ENCODE results near the gene EPHA2. TPM values are rescaled to one million over a fixed set of nuclear protein-coding genes. Genes with fewer than 3 reads are reported as not detected.

The EPHA2 gene
- total and polyA plus RNA-seq, 2 experiments from 2014 or later: 7.5 to 51.2 TPM

DNA sequence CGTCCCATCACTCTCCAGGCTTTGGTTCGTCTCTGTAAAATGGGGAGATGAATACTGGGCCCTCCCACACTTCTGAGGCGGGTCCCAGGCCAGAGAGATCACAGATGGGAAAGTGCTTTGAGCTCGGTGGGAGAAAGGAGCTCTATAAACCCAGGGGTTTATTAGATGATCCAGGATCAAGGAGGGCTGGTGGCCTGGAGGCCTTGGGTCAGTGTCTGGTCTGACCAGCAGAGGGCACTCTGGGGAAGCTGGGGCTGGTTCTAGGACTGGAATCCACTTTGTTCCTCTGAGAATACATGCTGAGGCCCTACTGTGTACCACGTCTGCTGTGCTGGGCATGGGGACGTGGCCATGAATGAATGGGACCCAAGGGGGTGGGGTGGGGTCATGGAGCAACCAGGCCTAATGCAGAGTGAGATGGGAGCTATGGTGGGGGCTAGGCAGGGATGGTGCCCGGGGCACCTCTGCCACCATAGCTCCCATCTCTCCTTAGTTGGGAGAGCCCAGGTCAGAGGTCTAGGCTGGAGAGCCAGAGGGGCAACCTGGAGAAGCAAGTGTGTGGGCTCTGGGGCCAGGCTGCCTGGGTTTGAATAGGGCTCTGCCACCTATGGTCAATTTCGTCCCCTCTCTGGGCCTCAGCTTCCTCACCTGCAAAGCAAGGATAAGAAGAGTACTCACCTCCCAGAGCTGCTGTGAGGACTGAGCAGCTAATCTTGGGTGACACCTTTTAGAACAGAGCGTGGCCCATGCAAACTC, 73.4 kb downstream of the EPHA2 start (continued):
- TF ChIP-seq, protein P1, sequence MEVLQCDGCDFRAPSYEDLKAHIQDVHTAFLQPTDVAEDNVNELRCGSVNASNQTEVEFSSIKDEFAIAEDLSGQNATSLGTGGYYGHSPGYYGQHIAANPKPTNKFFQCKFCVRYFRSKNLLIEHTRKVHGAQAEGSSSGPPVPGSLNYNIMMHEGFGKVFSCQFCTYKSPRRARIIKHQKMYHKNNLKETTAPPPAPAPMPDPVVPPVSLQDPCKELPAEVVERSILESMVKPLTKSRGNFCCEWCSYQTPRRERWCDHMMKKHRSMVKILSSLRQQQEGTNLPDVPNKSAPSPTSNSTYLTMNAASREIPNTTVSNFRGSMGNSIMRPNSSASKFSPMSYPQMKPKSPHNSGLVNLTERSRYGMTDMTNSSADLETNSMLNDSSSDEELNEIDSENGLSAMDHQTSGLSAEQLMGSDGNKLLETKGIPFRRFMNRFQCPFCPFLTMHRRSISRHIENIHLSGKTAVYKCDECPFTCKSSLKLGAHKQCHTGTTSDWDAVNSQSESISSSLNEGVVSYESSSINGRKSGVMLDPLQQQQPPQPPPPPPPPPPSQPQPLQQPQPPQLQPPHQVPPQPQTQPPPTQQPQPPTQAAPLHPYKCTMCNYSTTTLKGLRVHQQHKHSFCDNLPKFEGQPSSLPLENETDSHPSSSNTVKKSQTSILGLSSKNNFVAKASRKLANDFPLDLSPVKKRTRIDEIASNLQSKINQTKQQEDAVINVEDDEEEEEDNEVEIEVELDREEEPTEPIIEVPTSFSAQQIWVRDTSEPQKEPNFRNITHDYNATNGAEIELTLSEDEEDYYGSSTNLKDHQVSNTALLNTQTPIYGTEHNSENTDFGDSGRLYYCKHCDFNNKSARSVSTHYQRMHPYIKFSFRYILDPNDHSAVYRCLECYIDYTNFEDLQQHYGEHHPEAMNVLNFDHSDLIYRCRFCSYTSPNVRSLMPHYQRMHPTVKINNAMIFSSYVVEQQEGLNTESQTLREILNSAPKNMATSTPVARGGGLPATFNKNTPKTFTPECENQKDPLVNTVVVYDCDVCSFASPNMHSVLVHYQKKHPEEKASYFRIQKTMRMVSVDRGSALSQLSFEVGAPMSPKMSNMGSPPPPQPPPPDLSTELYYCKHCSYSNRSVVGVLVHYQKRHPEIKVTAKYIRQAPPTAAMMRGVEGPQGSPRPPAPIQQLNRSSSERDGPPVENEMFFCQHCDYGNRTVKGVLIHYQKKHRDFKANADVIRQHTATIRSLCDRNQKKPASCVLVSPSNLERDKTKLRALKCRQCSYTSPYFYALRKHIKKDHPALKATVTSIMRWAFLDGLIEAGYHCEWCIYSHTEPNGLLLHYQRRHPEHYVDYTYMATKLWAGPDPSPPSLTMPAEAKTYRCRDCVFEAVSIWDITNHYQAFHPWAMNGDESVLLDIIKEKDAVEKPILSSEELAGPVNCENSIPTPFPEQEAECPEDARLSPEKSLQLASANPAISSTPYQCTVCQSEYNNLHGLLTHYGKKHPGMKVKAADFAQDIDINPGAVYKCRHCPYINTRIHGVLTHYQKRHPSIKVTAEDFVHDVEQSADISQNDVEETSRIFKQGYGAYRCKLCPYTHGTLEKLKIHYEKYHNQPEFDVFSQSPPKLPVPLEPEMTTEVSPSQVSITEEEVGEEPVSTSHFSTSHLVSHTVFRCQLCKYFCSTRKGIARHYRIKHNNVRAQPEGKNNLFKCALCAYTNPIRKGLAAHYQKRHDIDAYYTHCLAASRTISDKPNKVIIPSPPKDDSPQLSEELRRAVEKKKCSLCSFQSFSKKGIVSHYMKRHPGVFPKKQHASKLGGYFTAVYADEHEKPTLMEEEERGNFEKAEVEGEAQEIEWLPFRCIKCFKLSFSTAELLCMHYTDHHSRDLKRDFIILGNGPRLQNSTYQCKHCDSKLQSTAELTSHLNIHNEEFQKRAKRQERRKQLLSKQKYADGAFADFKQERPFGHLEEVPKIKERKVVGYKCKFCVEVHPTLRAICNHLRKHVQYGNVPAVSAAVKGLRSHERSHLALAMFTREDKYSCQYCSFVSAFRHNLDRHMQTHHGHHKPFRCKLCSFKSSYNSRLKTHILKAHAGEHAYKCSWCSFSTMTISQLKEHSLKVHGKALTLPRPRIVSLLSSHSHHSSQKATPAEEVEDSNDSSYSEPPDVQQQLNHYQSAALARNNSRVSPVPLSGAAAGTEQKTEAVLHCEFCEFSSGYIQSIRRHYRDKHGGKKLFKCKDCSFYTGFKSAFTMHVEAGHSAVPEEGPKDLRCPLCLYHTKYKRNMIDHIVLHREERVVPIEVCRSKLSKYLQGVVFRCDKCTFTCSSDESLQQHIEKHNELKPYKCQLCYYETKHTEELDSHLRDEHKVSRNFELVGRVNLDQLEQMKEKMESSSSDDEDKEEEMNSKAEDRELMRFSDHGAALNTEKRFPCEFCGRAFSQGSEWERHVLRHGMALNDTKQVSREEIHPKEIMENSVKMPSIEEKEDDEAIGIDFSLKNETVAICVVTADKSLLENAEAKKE (CRISPR knock-in tag; IDR thresholded peaks at IDR 0.05): no peak

DNA sequence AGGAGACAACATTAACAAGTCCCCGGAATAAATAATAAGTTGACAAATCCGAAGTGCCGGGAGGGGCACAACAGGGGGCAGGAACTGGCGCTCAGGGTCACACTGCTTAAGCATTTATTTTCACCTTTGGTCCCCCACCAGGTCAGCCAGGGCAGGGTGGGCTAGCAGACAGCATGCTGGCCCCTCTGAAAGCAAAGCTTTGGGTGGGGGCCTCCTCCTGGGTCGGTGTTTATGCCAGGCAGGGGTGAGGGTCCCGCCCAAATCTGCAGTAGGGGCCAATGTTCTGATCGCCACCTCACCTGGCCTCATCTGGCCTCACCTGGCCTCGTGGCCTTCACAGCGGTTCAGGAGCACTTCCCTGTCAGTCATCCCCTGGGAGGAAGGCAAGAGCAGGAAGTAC, 74.2 kb downstream of the EPHA2 start:
- Histone ChIP-seq H3K4me1 (ENCODE audit: insufficient read depth) (no peaks in the 10 kb centered on the region), H4K20me1 (replicated peaks; ENCODE audit: insufficient read depth) (no peaks in the 10 kb centered on the region), H3K36me3 (ENCODE audit: insufficient read depth) (no peaks in the 10 kb centered on the region), H3K4me2 (no peak overlapping the region), H3K4me3 (no peak overlapping the region), H2AFZ (peak overlapping the region; percentile 89), H3F3A (replicated peaks; ENCODE audit: low read depth) (no peaks in the 10 kb centered on the region), H3K27me3 (ENCODE audit: insufficient read depth) (no peaks in the 10 kb centered on the region), H3K27ac (ENCODE audit: low read depth) (no peak overlapping the region), H3K9me2 (ENCODE audit: insufficient read depth) (no peaks in the 10 kb centered on the region), H3K79me2 (replicated peaks; ENCODE audit: insufficient read depth) (no peaks in the 10 kb centered on the region)
- Mint-ChIP-seq H3K27ac (no peak overlapping the region), H3K36me3 (ENCODE audit: low read depth) (no peaks in the 10 kb centered on the region), H3K27me3 (ENCODE audit: insufficient read depth, low read depth, poor library complexity) (peaks cover 10% of the 10 kb centered on the region), H3K9me3 (no peaks in the 10 kb centered on the region), H3K4me1 (peaks cover 4% of the 10 kb centered on the region; the same call in 2 of the 3 replicates), H3K4me3 (no peak overlapping the region)
- TF ChIP-seq, protein P2, sequence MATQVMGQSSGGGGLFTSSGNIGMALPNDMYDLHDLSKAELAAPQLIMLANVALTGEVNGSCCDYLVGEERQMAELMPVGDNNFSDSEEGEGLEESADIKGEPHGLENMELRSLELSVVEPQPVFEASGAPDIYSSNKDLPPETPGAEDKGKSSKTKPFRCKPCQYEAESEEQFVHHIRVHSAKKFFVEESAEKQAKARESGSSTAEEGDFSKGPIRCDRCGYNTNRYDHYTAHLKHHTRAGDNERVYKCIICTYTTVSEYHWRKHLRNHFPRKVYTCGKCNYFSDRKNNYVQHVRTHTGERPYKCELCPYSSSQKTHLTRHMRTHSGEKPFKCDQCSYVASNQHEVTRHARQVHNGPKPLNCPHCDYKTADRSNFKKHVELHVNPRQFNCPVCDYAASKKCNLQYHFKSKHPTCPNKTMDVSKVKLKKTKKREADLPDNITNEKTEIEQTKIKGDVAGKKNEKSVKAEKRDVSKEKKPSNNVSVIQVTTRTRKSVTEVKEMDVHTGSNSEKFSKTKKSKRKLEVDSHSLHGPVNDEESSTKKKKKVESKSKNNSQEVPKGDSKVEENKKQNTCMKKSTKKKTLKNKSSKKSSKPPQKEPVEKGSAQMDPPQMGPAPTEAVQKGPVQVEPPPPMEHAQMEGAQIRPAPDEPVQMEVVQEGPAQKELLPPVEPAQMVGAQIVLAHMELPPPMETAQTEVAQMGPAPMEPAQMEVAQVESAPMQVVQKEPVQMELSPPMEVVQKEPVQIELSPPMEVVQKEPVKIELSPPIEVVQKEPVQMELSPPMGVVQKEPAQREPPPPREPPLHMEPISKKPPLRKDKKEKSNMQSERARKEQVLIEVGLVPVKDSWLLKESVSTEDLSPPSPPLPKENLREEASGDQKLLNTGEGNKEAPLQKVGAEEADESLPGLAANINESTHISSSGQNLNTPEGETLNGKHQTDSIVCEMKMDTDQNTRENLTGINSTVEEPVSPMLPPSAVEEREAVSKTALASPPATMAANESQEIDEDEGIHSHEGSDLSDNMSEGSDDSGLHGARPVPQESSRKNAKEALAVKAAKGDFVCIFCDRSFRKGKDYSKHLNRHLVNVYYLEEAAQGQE (IDR thresholded peaks at IDR 0.05; ENCODE audit: unreplicated experiment): no peak
- DNase-seq (ENCODE audit: low spot score): no peak
- no peak for ATAC-seq

Measured in GM23338 (cell line).